ENCODE measurements around the gene SH3PXD2A.

SH3PXD2A gene, protein sequence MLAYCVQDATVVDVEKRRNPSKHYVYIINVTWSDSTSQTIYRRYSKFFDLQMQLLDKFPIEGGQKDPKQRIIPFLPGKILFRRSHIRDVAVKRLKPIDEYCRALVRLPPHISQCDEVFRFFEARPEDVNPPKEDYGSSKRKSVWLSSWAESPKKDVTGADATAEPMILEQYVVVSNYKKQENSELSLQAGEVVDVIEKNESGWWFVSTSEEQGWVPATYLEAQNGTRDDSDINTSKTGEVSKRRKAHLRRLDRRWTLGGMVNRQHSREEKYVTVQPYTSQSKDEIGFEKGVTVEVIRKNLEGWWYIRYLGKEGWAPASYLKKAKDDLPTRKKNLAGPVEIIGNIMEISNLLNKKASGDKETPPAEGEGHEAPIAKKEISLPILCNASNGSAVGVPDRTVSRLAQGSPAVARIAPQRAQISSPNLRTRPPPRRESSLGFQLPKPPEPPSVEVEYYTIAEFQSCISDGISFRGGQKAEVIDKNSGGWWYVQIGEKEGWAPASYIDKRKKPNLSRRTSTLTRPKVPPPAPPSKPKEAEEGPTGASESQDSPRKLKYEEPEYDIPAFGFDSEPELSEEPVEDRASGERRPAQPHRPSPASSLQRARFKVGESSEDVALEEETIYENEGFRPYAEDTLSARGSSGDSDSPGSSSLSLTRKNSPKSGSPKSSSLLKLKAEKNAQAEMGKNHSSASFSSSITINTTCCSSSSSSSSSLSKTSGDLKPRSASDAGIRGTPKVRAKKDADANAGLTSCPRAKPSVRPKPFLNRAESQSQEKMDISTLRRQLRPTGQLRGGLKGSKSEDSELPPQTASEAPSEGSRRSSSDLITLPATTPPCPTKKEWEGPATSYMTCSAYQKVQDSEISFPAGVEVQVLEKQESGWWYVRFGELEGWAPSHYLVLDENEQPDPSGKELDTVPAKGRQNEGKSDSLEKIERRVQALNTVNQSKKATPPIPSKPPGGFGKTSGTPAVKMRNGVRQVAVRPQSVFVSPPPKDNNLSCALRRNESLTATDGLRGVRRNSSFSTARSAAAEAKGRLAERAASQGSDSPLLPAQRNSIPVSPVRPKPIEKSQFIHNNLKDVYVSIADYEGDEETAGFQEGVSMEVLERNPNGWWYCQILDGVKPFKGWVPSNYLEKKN

DNA sequence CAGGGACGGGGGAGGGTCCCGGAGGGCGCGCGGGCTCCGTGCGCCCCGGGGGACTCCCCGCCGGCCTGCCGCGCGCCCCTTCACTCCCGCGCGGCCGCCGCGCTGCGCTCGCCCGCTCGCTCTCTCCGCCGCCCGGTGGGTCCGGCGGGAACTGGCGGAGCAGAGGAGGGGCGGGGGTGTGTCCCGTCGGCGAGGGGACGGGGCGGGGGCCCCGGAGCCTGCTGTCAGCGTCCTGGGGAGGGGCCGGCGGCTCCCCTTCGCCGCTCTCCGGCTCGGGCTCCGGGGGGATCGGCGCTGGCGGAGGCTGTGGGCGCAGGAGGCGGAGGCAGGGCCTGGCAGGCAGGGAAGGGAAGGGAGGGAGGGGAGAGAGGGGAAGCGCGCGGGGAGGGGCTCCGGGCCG lies at the start of gene SH3PXD2A:
Gene SH3PXD2A (minus strand): TSS at position 153 of the 400 bp plus-strand sequence. CDS start 310 bp downstream, outside the sequence.
- peak; percentile 75 for DNase-seq (ENCODE audit: low read depth)
- Histone ChIP-seq H3K27me3 (replicated peaks; ENCODE audit: control insufficient read depth, insufficient read depth, low read length) (no peaks in the 10 kb centered on the region), H3K36me3 (ENCODE audit: control insufficient read depth, insufficient read depth, low read length, severe bottlenecking) (no peaks in the 10 kb centered on the region), H3K9ac (ENCODE audit: low read length) (peak within 1 kb of the TSS; percentile 76), H3K4me1 (ENCODE audit: control insufficient read depth, insufficient read depth, low read length) (peaks cover 50% of the 10 kb centered on the region), H3K4me3 (ENCODE audit: low read length) (peak within 1 kb of the TSS; percentile 78), H3K9me3 (ENCODE audit: control insufficient read depth, low read length) (no peaks in the 10 kb centered on the region)

DNA sequence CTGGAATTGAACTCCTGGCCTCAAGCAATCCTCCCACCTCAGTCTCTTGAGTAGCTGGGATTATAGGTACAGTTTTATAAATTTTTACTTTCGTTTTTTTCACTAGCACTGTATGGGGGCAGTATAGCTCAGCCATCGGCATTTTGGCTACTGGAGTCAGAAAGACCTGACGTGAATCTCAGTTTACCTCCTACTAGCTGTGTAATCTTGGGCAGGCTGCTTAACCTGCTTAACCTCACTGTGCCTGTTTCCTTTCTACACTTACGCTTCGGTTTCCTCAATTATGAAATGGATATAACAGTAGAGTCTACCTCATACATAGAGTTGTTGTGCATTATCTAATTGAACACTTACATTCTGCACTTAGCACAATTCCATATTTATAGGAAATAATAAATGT lies 45.9 kb upstream of the SH3PXD2A start:
- H3K27me3 ChIP-seq (replicated peaks; ENCODE audit: control insufficient read depth, insufficient read depth, low read length): no peaks in the 10 kb centered on the region
- DNase-seq (ENCODE audit: low read depth): no peak
- H3K4me1 ChIP-seq (ENCODE audit: control insufficient read depth, insufficient read depth, low read length): peaks cover 25% of the 10 kb centered on the region
- no peak overlapping the region for H3K9ac ChIP-seq (ENCODE audit: low read length)
- H3K4me3 ChIP-seq (ENCODE audit: low read length): no peak overlapping the region
- peaks cover 53% of the 10 kb centered on the region for H3K36me3 ChIP-seq (ENCODE audit: control insufficient read depth, insufficient read depth, low read length, severe bottlenecking)
- H3K9me3 ChIP-seq (ENCODE audit: control insufficient read depth, low read length): no peaks in the 10 kb centered on the region

DNA sequence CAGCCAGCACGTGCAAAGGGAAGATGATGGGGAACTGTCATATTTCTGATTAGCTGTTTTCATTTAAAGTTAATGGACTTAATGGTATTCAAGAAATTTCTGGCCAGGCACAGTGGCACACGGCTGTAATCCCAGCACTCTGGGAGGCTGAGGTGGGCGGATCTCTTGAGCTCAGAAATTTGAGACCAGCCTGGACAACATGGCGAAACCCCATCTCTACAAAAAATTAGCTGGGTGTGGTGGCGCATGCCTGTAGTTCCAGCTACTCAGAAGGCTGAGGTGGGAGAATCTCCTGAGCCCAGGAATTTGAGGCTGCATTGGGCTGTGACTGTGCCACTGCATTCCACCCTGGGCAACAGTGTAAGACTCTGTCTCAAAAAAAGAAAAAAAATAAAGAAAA lies 43.9 kb upstream of the SH3PXD2A start:
- no peak overlapping the region for H3K9ac ChIP-seq (ENCODE audit: low read length)
- peaks cover 42% of the 10 kb centered on the region for H3K36me3 ChIP-seq (ENCODE audit: control insufficient read depth, insufficient read depth, low read length, severe bottlenecking)
- no peak for DNase-seq (ENCODE audit: low read depth)
- no peak overlapping the region for H3K4me3 ChIP-seq (ENCODE audit: low read length)
- no peaks in the 10 kb centered on the region for H3K27me3 ChIP-seq (replicated peaks; ENCODE audit: control insufficient read depth, insufficient read depth, low read length)
- no peaks in the 10 kb centered on the region for H3K9me3 ChIP-seq (ENCODE audit: control insufficient read depth, low read length)
- peaks cover 39% of the 10 kb centered on the region for H3K4me1 ChIP-seq (ENCODE audit: control insufficient read depth, insufficient read depth, low read length)

DNA sequence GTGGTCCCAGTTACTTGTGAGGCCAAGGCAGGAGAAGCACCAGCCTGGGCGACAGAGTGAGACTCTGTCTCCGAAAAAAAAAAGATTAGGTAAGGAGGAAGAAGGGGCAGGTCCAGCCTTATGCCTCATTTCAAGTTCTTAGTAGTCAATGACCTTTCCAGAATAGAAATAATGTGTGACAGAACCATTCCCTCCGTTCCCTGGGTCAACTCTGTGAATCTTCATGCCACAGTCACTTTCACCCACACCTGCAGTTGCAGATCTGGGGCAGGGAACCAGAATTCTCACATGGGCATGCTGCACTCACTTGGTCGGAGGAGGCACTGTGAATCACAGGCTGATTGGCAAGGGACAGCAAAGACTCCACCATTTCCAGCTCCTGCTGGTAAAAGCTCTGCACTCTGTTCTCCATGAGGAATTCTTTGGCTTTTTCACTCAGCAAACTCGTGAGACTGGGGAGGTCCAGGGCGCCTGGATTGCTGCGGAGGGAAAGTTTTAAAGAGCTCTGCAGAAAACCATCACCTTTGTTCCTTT lies 41.9 kb upstream of the SH3PXD2A start:
- no peak for DNase-seq (ENCODE audit: low read depth)
- H3K9me3 ChIP-seq (ENCODE audit: control insufficient read depth, low read length): no peaks in the 10 kb centered on the region
- H3K4me1 ChIP-seq (ENCODE audit: control insufficient read depth, insufficient read depth, low read length): peaks cover 48% of the 10 kb centered on the region
- peak overlapping the region; percentile 38 for H3K4me3 ChIP-seq (ENCODE audit: low read length)
- H3K27me3 ChIP-seq (replicated peaks; ENCODE audit: control insufficient read depth, insufficient read depth, low read length): no peaks in the 10 kb centered on the region
- peak overlapping the region; percentile 55 for H3K9ac ChIP-seq (ENCODE audit: low read length)
- H3K36me3 ChIP-seq (ENCODE audit: control insufficient read depth, insufficient read depth, low read length, severe bottlenecking): peaks cover 28% of the 10 kb centered on the region

DNA sequence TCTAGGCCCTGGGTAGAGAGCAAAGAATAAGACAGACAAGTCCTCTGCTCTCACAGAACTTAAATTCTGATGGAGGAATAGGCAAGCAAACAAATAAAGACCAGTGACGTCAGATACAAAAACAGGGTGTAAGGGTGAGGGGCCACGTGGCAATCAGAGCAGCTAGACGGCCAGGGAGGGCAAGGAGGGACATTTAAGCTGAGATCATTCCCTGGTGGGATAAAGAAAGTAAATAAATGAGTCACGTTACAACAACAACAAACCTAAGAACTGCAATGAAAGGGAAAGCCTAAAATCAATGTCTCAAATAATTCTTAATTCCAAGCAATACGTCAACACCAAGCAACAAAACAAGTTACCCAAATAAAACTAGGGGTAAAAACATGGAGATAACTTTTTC lies 40.8 kb upstream of the SH3PXD2A start:
- Histone ChIP-seq H3K27me3 (replicated peaks; ENCODE audit: control insufficient read depth, insufficient read depth, low read length) (no peaks in the 10 kb centered on the region), H3K4me1 (ENCODE audit: control insufficient read depth, insufficient read depth, low read length) (peaks cover 48% of the 10 kb centered on the region), H3K36me3 (ENCODE audit: control insufficient read depth, insufficient read depth, low read length, severe bottlenecking) (peaks cover 37% of the 10 kb centered on the region), H3K9ac (ENCODE audit: low read length) (no peak overlapping the region), H3K4me3 (ENCODE audit: low read length) (no peak overlapping the region), H3K9me3 (ENCODE audit: control insufficient read depth, low read length) (no peaks in the 10 kb centered on the region)
- DNase-seq (ENCODE audit: low read depth): peak; percentile 62

DNA sequence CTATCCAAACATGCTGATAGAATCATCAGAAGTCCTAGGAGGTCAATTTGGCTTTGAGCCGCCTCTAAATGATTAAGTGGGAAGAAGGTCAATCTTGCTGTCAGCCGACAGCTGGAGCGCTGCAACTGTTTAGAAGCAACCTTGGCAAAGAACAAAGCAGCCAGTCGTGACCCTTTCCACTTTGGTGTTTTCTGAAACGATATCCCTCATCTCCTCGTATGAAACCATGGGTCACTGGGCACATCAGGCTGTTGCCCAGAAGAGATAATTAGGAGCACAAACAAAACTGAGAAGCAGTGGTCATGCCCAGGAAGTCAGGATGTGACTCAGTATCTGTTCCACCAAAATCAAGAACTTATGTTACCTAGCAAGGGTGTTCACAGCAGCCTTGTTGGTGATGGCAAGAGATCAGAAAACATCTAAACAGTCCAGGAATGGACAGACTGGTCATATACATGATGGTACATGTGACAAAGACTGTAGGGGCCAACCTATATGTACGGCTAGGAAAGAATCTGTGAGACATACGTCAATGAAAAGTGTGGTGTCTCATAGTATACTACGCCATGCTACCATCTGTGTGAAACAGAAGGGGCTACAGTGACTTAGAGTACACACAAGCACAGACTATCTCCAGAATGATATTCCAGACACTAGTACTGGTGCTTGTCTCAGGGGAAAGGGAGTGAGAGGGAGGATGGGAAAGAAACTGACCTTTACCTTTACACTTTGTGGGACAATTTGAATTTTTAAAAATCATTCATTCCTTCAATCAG lies 40.2 kb upstream of the SH3PXD2A start:
- H3K4me3 ChIP-seq (ENCODE audit: low read length): peak overlapping the region; percentile 73
- no peaks in the 10 kb centered on the region for H3K27me3 ChIP-seq (replicated peaks; ENCODE audit: control insufficient read depth, insufficient read depth, low read length)
- peaks cover 43% of the 10 kb centered on the region for H3K36me3 ChIP-seq (ENCODE audit: control insufficient read depth, insufficient read depth, low read length, severe bottlenecking)
- H3K4me1 ChIP-seq (ENCODE audit: control insufficient read depth, insufficient read depth, low read length): peaks cover 48% of the 10 kb centered on the region
- peak; percentile 67 for DNase-seq (ENCODE audit: low read depth)
- H3K9ac ChIP-seq (ENCODE audit: low read length): peak overlapping the region; percentile 72
- no peaks in the 10 kb centered on the region for H3K9me3 ChIP-seq (ENCODE audit: control insufficient read depth, low read length)

DNA sequence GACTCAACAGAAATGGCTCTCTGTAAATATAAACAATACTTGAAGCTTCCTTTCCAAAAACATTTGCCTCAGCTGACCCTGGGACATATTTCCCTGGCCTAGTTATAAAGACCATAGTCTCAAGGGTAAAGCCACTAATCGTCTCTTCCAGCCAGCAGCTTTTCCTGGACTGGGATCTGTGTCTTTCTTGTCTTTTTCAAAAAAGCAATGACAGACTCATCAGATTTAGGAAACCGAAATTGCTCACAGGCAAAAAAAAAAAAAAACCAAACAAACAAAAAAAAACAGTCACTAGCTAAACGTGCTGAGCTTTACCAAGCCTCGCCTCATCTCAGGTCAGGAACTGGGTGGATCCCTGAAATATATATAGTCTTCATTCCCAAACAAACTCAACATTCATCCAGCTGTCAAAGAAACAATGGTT lies 39.1 kb upstream of the SH3PXD2A start:
- Histone ChIP-seq H3K36me3 (ENCODE audit: control insufficient read depth, insufficient read depth, low read length, severe bottlenecking) (peaks cover 41% of the 10 kb centered on the region), H3K27me3 (replicated peaks; ENCODE audit: control insufficient read depth, insufficient read depth, low read length) (no peaks in the 10 kb centered on the region), H3K9ac (ENCODE audit: low read length) (peak overlapping the region; percentile 72), H3K4me3 (ENCODE audit: low read length) (peak overlapping the region; percentile 73), H3K9me3 (ENCODE audit: control insufficient read depth, low read length) (no peaks in the 10 kb centered on the region), H3K4me1 (ENCODE audit: control insufficient read depth, insufficient read depth, low read length) (peaks cover 48% of the 10 kb centered on the region)
- DNase-seq (ENCODE audit: low read depth): peak; percentile 58

DNA sequence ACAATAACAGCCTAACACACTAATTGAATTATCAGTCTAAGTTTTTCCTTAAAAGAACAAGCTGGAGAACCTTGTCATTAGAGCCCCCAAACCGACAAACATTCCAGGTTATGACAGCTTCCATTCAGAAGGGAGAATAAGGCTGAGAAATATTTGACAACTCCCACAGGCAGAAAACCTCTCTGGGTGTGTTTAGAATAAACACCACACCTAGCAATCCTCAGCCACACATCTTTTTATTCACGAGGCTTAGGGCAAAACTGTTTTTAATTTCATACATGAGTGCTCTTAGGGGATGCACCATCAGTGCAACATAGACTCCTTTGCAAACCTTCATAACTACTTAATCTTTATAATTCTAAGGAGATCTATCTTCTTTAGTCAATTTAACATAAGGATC lies 38.4 kb upstream of the SH3PXD2A start:
- H3K4me1 ChIP-seq (ENCODE audit: control insufficient read depth, insufficient read depth, low read length): peaks cover 53% of the 10 kb centered on the region
- H3K27me3 ChIP-seq (replicated peaks; ENCODE audit: control insufficient read depth, insufficient read depth, low read length): no peaks in the 10 kb centered on the region
- H3K36me3 ChIP-seq (ENCODE audit: control insufficient read depth, insufficient read depth, low read length, severe bottlenecking): peaks cover 37% of the 10 kb centered on the region
- H3K4me3 ChIP-seq (ENCODE audit: low read length): peak overlapping the region; percentile 9
- H3K9me3 ChIP-seq (ENCODE audit: control insufficient read depth, low read length): no peaks in the 10 kb centered on the region
- peak overlapping the region; percentile 72 for H3K9ac ChIP-seq (ENCODE audit: low read length)
- no peak for DNase-seq (ENCODE audit: low read depth)

DNA sequence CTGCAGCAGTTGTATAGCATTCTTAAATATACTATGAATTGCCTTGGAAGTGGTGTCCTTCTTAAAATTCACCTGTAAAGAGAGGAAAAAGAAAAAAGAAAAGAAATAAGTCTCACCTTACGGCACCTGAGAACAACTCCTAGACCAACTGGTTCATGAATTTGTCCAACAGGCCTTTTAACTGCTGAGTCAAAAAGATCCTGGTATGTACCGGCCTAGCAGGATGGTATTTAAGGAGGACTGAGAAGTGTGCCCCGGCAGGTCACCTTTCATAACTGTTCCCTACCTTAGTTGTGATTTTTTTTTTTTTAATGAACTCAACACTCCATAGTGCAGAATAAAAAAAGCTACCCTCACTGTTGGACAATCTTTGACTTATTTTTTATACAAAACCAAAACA lies 36.8 kb upstream of the SH3PXD2A start:
- Histone ChIP-seq H3K9me3 (ENCODE audit: control insufficient read depth, low read length) (no peaks in the 10 kb centered on the region), H3K4me3 (ENCODE audit: low read length) (no peak overlapping the region), H3K27me3 (replicated peaks; ENCODE audit: control insufficient read depth, insufficient read depth, low read length) (no peaks in the 10 kb centered on the region), H3K4me1 (ENCODE audit: control insufficient read depth, insufficient read depth, low read length) (peaks cover 54% of the 10 kb centered on the region), H3K36me3 (ENCODE audit: control insufficient read depth, insufficient read depth, low read length, severe bottlenecking) (peaks cover 35% of the 10 kb centered on the region), H3K9ac (ENCODE audit: low read length) (no peak overlapping the region)
- no peak for DNase-seq (ENCODE audit: low read depth)

DNA sequence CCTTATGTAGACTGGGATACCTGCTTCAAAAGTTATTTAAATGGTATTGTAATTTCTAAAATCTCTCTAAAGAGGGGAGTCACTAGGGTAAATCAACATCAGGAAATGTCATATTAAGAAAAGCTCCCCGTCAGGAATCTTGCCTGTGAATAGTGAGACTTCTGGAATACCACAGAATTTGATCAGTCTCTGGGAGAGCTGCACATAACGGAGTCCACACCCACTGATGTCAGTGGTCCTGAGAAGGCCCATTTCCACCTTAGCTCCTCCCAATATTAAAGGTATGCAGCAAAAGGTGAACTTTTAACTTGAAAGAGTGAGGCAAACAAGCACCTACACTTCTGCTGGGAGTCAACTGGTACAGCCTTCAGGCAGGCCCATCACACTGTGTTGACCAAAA lies 35.3 kb upstream of the SH3PXD2A start:
- peaks cover 41% of the 10 kb centered on the region for H3K36me3 ChIP-seq (ENCODE audit: control insufficient read depth, insufficient read depth, low read length, severe bottlenecking)
- DNase-seq (ENCODE audit: low read depth): no peak
- no peaks in the 10 kb centered on the region for H3K9me3 ChIP-seq (ENCODE audit: control insufficient read depth, low read length)
- no peak overlapping the region for H3K9ac ChIP-seq (ENCODE audit: low read length)
- peaks cover 44% of the 10 kb centered on the region for H3K4me1 ChIP-seq (ENCODE audit: control insufficient read depth, insufficient read depth, low read length)
- no peaks in the 10 kb centered on the region for H3K27me3 ChIP-seq (replicated peaks; ENCODE audit: control insufficient read depth, insufficient read depth, low read length)
- no peak overlapping the region for H3K4me3 ChIP-seq (ENCODE audit: low read length)
